IMR-90 (cell line): ENCODE measurements around the gene CLASP1.

Experiments
- BHLHE40 ChIP-seq: fragments of 150-350 bp; IDR thresholded peaks from 2 replicates; pipeline ENCODE4 v1.6.1; 2016; ENCODE audit warnings: mild to moderate bottlenecking, low read depth, low read length
- MAZ ChIP-seq: IDR thresholded peaks from 2 replicates; pipeline ENCODE4 v1.6.1; 2012; ENCODE audit warnings: low read depth, mild to moderate bottlenecking, low read length, improper control_type of control experiment, moderate library complexity, borderline replicate concordance
- MXI1 ChIP-seq: IDR thresholded peaks from 2 replicates; pipeline ENCODE4 v1.6.1; 2012; ENCODE audit warnings: low read depth, mild to moderate bottlenecking, low read length, moderate library complexity, borderline replicate concordance
- POLR2A ChIP-seq: IDR thresholded peaks from 2 replicates; pipeline ENCODE4 v1.6.1; 2012; ENCODE audit warnings: mild to moderate bottlenecking, low read depth, low read length
- SMC3 ChIP-seq: fragments of 150-350 bp; IDR thresholded peaks from 2 replicates; pipeline ENCODE4 v1.6.1; 2016; ENCODE audit warnings: low read depth, mild to moderate bottlenecking, antibody characterized with exemption, low read length, moderate library complexity
- TF ChIP-seq, protein P1 (sequence below): conservative IDR thresholded peaks from 2 replicates; pipeline ENCODE4 v1.5.1; 2012; ENCODE audit warnings: mild to moderate bottlenecking, low read depth, low read length, improper control_type of control experiment
- TF ChIP-seq, protein P2 (sequence below): fragments of 150-350 bp; IDR thresholded peaks from 2 replicates; pipeline ENCODE4 v1.6.1; 2017; ENCODE audit warnings: mild to moderate bottlenecking, antibody characterized with exemption, low read length, low read depth

DNA sequence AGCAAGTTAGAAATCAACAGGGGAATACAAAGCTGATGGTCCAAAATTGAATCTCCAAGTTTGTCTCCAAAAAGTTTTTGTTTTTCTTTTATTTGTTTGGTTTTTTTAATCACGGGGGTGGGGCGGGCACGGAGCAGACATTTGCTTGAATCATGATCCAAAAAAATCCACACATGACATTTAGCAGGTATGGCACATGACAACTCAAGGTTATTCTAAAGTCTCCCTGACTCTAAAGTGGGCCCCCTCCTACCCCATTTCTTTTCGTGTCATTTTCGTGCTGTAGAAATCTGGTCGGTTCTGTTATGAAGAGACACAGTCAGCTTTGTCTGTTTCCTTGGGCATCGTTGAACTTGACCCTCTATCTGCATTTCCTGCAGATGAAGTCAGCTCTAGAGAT, 104.0 kb downstream of the CLASP1 start:
- TF ChIP-seq POLR2A = no peak
- TF ChIP-seq, protein P1, sequence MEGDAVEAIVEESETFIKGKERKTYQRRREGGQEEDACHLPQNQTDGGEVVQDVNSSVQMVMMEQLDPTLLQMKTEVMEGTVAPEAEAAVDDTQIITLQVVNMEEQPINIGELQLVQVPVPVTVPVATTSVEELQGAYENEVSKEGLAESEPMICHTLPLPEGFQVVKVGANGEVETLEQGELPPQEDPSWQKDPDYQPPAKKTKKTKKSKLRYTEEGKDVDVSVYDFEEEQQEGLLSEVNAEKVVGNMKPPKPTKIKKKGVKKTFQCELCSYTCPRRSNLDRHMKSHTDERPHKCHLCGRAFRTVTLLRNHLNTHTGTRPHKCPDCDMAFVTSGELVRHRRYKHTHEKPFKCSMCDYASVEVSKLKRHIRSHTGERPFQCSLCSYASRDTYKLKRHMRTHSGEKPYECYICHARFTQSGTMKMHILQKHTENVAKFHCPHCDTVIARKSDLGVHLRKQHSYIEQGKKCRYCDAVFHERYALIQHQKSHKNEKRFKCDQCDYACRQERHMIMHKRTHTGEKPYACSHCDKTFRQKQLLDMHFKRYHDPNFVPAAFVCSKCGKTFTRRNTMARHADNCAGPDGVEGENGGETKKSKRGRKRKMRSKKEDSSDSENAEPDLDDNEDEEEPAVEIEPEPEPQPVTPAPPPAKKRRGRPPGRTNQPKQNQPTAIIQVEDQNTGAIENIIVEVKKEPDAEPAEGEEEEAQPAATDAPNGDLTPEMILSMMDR = no peak
- no peak for TF ChIP-seq SMC3
- TF ChIP-seq, protein P2, sequence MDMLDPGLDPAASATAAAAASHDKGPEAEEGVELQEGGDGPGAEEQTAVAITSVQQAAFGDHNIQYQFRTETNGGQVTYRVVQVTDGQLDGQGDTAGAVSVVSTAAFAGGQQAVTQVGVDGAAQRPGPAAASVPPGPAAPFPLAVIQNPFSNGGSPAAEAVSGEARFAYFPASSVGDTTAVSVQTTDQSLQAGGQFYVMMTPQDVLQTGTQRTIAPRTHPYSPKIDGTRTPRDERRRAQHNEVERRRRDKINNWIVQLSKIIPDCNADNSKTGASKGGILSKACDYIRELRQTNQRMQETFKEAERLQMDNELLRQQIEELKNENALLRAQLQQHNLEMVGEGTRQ = no peak
- TF ChIP-seq MXI1 = no peak
- TF ChIP-seq MAZ = no peak
- no peak for TF ChIP-seq BHLHE40
